ENCODE results near the gene LRRTM4.

GRCh38 chr2:76808732-76809131, 713.4 kb downstream of the LRRTM4 start:
- TF ChIP-seq CTCF (IDR thresholded peaks at IDR 0.05; ENCODE audit: low read depth, low read length) (no peak), EZH2phosphoT487 (IDR thresholded peaks at IDR 0.05; ENCODE audit: low read depth) (no peak)

All from OCI-LY3 (cell line).